ENCODE results near the gene BCAR1.

The BCAR1 gene

DNA sequence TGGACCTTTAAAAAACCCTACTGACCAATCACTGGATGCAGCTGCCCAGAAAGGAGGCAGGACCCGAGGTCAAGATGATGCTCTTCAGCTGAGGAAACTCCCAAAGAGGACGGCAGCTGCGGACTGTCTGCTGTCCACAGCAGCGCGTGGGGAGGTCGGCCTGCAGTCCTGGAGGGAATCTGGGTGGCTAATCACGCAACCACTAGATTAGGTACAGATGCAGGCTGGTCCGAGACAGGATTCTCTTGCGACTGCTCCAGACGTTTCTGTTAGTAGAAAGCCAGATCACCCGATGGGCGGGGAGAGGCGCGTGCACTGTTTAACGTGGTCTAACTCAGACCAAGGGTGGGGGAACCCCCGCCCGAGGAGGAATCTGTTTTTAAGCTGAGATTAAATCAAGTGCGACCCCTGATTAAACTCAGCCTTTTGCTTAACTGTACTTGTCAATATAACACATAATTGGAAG is 53.3 kb downstream of the BCAR1 start:
- TF ChIP-seq SPI1 (IDR thresholded peaks at IDR 0.05; ENCODE audit: low read depth, low read length) (no peak), POU2F2 (IDR thresholded peaks at IDR 0.05; ENCODE audit: low read depth, low read length) (no peak), PAX5 (IDR thresholded peaks at IDR 0.05; ENCODE audit: insufficient read depth, low read length, severe bottlenecking) (no peak), POLR2AphosphoS5 (IDR thresholded peaks at IDR 0.05; ENCODE audit: low read depth, low read length) (no peak), TAF1 (IDR thresholded peaks at IDR 0.05; ENCODE audit: low read depth, low read length) (no peak), POLR2A (IDR thresholded peaks at IDR 0.05; ENCODE audit: low read depth, low read length) (no peak)
- DNase-seq (ENCODE audit: insufficient read length, low spot score) (no peak), FAIRE-seq (no peak)

DNA sequence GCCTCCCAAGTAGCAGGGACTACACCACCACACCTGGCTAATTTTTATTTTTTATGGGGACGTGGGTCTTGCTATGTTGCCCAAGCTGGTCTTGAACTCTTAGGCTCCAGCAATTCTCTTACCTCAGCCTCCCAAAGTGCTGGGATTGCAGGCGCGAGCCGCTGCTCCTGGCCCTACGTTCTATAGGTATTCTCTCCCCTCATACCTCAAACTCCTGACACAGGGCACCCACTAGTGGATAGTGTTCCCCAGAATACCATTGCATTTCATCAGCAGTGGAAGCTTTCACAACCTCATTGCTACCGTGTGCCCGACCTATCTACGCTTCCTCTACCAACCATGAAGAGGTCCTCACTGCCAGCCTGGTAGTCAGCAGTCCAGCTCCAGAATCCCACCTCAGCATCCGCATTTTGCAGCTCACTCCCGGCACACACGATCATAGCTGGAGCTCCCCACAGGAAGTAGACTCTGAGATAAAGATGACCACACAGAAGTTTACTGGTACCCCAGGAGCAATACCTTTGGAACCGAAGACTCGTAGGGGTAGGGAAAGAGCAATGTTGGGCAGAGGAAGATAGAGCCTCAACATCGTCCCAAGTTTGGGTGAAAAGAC is 53.8 kb downstream of the BCAR1 start:
- no peak for TF ChIP-seq SPI1 (IDR thresholded peaks at IDR 0.05; ENCODE audit: low read depth, low read length)
- FAIRE-seq (no peak), DNase-seq (ENCODE audit: insufficient read length, low spot score) (no peak)

DNA sequence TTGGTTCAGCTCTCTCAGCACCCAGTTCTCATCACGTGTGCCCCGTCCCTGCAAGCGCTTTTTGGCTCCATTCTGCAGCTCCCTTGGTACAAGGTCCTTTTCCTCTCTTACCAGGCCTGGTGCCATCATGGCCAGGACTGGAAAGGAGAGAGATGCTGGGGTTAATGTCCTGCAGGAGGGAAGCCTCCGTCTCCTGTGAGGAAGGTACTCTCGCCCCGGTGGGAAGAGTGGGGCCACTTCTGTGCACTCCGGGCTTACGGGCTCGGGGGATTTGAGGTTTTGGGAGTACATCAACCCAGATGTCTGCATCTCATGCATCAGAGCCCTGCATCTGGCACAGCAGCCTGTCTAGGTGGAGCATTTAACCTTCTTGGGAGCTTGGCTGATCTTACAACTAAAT is 54.6 kb downstream of the BCAR1 start:
- TF ChIP-seq POLR2A (IDR thresholded peaks at IDR 0.05; ENCODE audit: low read depth, low read length) (no peak), TAF1 (IDR thresholded peaks at IDR 0.05; ENCODE audit: low read depth, low read length) (no peak), PAX5 (IDR thresholded peaks at IDR 0.05; ENCODE audit: insufficient read depth, low read length, severe bottlenecking) (no peak), POLR2AphosphoS5 (IDR thresholded peaks at IDR 0.05; ENCODE audit: low read depth, low read length) (no peak), SPI1 (IDR thresholded peaks at IDR 0.05; ENCODE audit: low read depth, low read length) (no peak), POU2F2 (IDR thresholded peaks at IDR 0.05; ENCODE audit: low read depth, low read length) (no peak)
- DNase-seq (ENCODE audit: insufficient read length, low spot score) (no peak), FAIRE-seq (no peak)

DNA sequence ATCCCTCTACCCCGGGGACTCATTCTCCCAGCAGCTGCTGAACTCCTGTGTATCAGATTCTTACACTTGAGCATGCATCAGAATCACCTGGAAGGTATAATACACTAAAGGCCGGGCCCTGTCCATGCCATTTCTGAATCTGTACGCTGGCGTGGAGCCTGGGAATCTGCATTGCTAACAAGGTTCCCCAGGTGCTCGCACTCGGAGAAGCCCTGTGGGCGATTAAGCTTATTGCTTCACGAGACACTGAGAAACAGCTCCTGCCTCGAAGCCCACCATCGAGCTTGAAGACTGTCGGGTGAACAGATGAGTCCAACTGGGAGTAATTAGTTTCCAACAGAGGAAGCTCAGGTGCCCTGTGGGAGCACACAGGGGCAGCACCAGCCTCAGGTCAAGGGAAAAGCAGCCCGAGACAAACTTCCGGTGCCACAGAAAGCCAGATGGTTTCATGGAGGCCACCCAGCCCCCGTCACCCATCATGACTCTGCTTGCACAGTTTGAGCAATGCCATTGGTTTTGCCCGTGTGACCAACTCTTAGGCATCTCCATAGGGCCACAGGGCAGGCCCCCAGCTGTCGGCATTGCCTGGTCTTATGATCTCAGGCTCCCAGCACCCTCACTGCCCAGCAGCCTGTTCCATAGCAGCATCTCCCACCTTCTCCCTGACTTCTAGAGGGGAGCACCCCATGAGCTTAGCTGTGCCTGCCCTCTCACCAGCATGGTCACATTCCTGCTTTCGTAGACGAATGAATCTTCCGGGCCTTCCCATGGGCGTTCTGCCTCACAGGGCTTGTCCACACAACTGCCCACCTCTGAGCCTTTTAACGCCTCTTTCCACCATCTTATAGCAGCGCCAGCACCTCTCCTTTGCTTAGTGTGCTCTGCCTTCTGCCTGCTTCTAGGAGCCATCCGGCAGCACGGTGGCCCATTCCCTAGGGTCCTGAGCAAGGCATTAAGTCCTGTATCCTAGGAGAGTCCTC is 55.3 kb downstream of the BCAR1 start:
- DNase-seq (ENCODE audit: insufficient read length, low spot score), result no peak
- TF ChIP-seq POLR2A (IDR thresholded peaks at IDR 0.05; ENCODE audit: low read depth, low read length), result no peak
- no peak for TF ChIP-seq TAF1 (IDR thresholded peaks at IDR 0.05; ENCODE audit: low read depth, low read length)
- TF ChIP-seq PAX5 (IDR thresholded peaks at IDR 0.05; ENCODE audit: insufficient read depth, low read length, severe bottlenecking), result no peak
- no peak for TF ChIP-seq POLR2AphosphoS5 (IDR thresholded peaks at IDR 0.05; ENCODE audit: low read depth, low read length)
- TF ChIP-seq POU2F2 (IDR thresholded peaks at IDR 0.05; ENCODE audit: low read depth, low read length), result no peak
- no peak for TF ChIP-seq SPI1 (IDR thresholded peaks at IDR 0.05; ENCODE audit: low read depth, low read length)
- FAIRE-seq, result no peak

DNA sequence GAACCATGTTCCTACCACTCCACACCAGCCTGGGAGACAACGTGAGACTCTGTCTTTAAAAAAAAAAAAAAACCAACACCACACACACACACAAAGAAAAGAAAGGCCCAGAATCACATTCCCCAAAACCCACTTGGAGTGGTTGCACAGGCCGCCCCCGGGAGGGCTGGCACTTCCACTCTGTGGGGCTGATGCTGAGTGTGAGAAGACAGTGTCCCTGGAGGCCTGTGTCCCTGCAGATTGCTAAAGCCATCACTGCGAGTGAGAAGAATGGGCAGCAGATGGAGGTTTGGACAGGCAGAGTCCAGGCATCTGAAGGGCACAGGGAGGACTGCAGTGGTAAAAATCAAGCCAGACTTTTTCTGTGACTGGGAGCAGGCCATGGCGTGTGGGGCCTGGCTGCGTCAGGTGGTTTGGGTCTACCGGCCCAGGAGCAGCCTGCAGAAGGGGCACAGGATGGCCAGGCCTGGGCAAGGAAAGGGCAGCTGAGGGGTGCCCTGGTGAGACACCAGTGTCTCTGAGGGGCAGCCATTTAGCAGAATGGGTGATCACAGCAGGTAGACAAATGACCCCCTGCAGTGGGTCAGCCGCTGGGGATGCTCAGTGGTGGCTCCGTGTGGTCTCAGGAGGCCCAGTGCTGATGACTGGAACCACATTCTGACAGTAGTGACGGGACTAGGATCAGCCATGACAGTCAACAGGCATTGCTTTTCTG is 57.5 kb downstream of the BCAR1 start:
- no peak for TF ChIP-seq POLR2A (IDR thresholded peaks at IDR 0.05; ENCODE audit: low read depth, low read length)
- no peak for TF ChIP-seq TAF1 (IDR thresholded peaks at IDR 0.05; ENCODE audit: low read depth, low read length)
- TF ChIP-seq SPI1 (IDR thresholded peaks at IDR 0.05; ENCODE audit: low read depth, low read length), result no peak
- TF ChIP-seq POLR2AphosphoS5 (IDR thresholded peaks at IDR 0.05; ENCODE audit: low read depth, low read length), result no peak
- no peak for TF ChIP-seq PAX5 (IDR thresholded peaks at IDR 0.05; ENCODE audit: insufficient read depth, low read length, severe bottlenecking)
- TF ChIP-seq POU2F2 (IDR thresholded peaks at IDR 0.05; ENCODE audit: low read depth, low read length), result no peak
- FAIRE-seq (no peak), DNase-seq (ENCODE audit: insufficient read length, low spot score) (no peak)

DNA sequence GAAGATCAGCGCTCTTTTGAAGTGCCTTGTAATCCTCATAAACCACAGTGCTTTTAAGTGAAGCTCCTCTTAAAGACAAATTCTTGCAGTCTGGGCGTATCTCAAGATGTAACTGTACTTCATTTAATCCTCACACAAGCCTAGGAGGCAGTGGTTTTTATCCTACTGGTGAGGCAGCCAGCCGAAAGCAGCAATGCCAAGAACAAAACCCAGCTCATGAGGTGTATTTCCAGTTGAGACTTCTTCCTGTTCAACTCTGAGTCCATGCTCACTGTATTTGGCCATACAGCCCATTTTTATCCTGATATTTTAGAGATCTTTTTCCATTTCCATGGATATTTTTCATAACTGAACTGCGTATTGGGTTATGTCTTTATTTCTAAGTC is 58.2 kb downstream of the BCAR1 start:
- DNase-seq (ENCODE audit: insufficient read length, low spot score), result no peak
- TF ChIP-seq SPI1 (IDR thresholded peaks at IDR 0.05; ENCODE audit: low read depth, low read length) (no peak), POLR2AphosphoS5 (IDR thresholded peaks at IDR 0.05; ENCODE audit: low read depth, low read length) (no peak), POU2F2 (IDR thresholded peaks at IDR 0.05; ENCODE audit: low read depth, low read length) (no peak), POLR2A (IDR thresholded peaks at IDR 0.05; ENCODE audit: low read depth, low read length) (no peak), TAF1 (IDR thresholded peaks at IDR 0.05; ENCODE audit: low read depth, low read length) (no peak), PAX5 (IDR thresholded peaks at IDR 0.05; ENCODE audit: insufficient read depth, low read length, severe bottlenecking) (no peak)
- FAIRE-seq, result no peak

DNA sequence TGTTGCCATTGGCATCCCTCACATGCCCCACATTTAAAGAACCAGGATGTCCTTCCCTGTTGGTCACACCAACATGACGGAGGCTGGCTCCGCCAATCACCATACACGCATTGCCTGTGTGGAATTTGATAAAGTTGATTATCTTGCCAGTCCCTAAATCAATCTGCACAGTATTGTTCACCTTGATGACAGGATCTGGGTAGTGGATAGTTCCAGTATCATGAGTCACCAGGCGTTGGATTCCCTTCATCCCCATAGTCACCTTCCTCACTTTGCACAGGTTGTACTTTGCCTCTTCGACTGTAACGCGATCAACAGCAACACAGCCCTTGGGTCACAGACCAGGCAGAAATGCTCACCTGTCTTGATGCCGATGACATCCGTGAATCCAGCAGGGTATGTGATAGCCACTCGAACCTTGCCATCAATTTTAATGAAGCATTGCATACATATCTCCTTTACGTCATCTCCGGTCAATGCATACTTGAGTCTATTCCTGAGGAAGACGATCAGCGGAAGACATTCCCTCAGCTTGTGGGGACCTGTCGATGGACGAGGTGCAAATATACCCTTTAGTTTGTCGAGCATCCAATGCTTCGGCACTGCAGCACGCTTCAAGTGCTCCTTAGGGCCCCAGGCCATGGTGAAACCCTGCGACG is 58.7 kb downstream of the BCAR1 start:
- peak; percentile 20 for FAIRE-seq
- DNase-seq (ENCODE audit: insufficient read length, low spot score), result no peak

DNA sequence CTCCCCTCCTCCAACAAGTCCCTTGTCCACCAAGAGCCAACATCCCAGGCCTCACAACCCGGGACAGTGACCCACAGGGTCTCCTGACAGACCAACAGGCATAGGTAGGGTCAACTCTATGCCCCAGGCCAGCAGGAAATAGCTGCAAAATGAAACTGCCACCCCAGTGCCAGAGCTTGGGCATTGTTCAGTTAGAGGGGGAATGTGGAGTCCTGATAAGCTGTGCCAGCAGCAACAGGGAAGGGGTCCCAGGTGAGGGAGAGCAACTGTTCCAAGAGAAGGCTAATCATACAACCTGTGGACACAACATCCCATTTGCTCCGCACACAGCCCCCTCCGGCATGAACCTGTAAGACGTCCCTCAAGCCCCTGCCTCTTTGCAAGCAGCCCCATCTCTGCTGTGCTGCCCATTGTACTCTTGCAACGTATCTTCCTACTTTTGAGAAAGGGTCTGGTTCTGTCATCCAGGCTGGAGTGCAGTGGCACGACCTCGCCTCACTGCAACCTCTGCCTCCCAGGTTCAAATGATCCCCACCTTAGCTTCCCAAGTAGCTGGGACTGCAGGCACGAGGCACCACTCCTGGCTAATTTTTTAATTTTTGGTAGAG is 61.7 kb downstream of the BCAR1 start:
- no peak for TF ChIP-seq SPI1 (IDR thresholded peaks at IDR 0.05; ENCODE audit: low read depth, low read length)
- TF ChIP-seq POU2F2 (IDR thresholded peaks at IDR 0.05; ENCODE audit: low read depth, low read length), result no peak
- TF ChIP-seq POLR2AphosphoS5 (IDR thresholded peaks at IDR 0.05; ENCODE audit: low read depth, low read length), result no peak
- TF ChIP-seq PAX5 (IDR thresholded peaks at IDR 0.05; ENCODE audit: insufficient read depth, low read length, severe bottlenecking), result no peak
- TF ChIP-seq POLR2A (IDR thresholded peaks at IDR 0.05; ENCODE audit: low read depth, low read length), result no peak
- no peak for TF ChIP-seq TAF1 (IDR thresholded peaks at IDR 0.05; ENCODE audit: low read depth, low read length)
- FAIRE-seq (no peak), DNase-seq (ENCODE audit: insufficient read length, low spot score) (no peak)

More for the DNA sequence above, 58.7 kb downstream of the BCAR1 start:
- TF ChIP-seq POLR2AphosphoS5 (IDR thresholded peaks at IDR 0.05; ENCODE audit: low read depth, low read length) (no peak), POU2F2 (IDR thresholded peaks at IDR 0.05; ENCODE audit: low read depth, low read length) (no peak), POLR2A (IDR thresholded peaks at IDR 0.05; ENCODE audit: low read depth, low read length) (no peak), SPI1 (IDR thresholded peaks at IDR 0.05; ENCODE audit: low read depth, low read length) (no peak), PAX5 (IDR thresholded peaks at IDR 0.05; ENCODE audit: insufficient read depth, low read length, severe bottlenecking) (no peak), TAF1 (IDR thresholded peaks at IDR 0.05; ENCODE audit: low read depth, low read length) (no peak)
